ENCODE measurements around the gene SNN.

Gene SNN

GRCh38 chr16:11689031-11689840 lies 21.0 kb downstream of the SNN start:
- Histone ChIP-seq H3K27ac (peak overlapping the region in 9 of 21 experiments; percentile 0 to 57 (median 26)), H3K4me3 (no peak overlapping the region)

- H3K4me3 ChIP-seq = no peak overlapping the region
- H3K27ac ChIP-seq = no peak overlapping the region
Measured at GRCh38 chr16:11691235-11691634, 23.0 kb downstream of the SNN start.

GRCh38 chr16:11691771-11692170 lies 23.5 kb downstream of the SNN start:
- no peak overlapping the region for H3K4me3 ChIP-seq
- H3K27ac ChIP-seq = no peak overlapping the region

- Histone ChIP-seq H3K27ac (no peak overlapping the region), H3K4me3 (no peak overlapping the region)
Measured at GRCh38 chr16:11692171-11692570, 23.9 kb downstream of the SNN start.

GRCh38 chr16:11692651-11693050 lies 24.4 kb downstream of the SNN start:
- no peak overlapping the region for H3K27ac ChIP-seq

GRCh38 chr16:11696266-11697012 lies 28.2 kb downstream of the SNN start:
- no peak overlapping the region for H3K27ac ChIP-seq
- no peak overlapping the region for H3K4me3 ChIP-seq

More at GRCh38 chr16:11692651-11693050, 24.4 kb downstream of the SNN start:
- H3K4me3 ChIP-seq = no peak overlapping the region

- Histone ChIP-seq H3K27ac (no peak overlapping the region), H3K4me3 (no peak overlapping the region)
Measured at GRCh38 chr16:11697319-11697718, 29.1 kb downstream of the SNN start.

GRCh38 chr16:11698271-11698689 lies 30.0 kb downstream of the SNN start:
- Histone ChIP-seq H3K4me3 (no peak overlapping the region), H3K27ac (no peak overlapping the region)

- Histone ChIP-seq H3K4me3 (no peak overlapping the region), H3K27ac (no peak overlapping the region)
Measured at GRCh38 chr16:11699234-11699894, 31.1 kb downstream of the SNN start.

- H3K4me3 ChIP-seq = no peak overlapping the region
- no peak overlapping the region for H3K27ac ChIP-seq
Measured at GRCh38 chr16:11700264-11701029, 32.2 kb downstream of the SNN start.

GRCh38 chr16:11705311-11706025 lies 37.2 kb downstream of the SNN start:
- H3K4me3 ChIP-seq = no peak overlapping the region
- H3K27ac ChIP-seq = no peak overlapping the region

GRCh38 chr16:11706180-11706742 lies 38.0 kb downstream of the SNN start:
- Histone ChIP-seq H3K4me3 (no peak overlapping the region), H3K27ac (no peak overlapping the region)

GRCh38 chr16:11707679-11708197 lies 39.5 kb downstream of the SNN start:
- H3K27ac ChIP-seq = no peak overlapping the region
- no peak overlapping the region for H3K4me3 ChIP-seq

GRCh38 chr16:11708421-11708820 lies 40.2 kb downstream of the SNN start:
- Histone ChIP-seq H3K27ac (no peak overlapping the region), H3K4me3 (no peak overlapping the region)

GRCh38 chr16:11711662-11712061 lies 43.4 kb downstream of the SNN start:
- no peak overlapping the region for H3K4me3 ChIP-seq
- no peak overlapping the region for H3K27ac ChIP-seq

- H3K4me3 ChIP-seq = no peak overlapping the region
- no peak overlapping the region for H3K27ac ChIP-seq
Measured at GRCh38 chr16:11712122-11712521, 43.9 kb downstream of the SNN start.

- Histone ChIP-seq H3K4me3 (no peak overlapping the region), H3K27ac (no peak overlapping the region)
Measured at GRCh38 chr16:11715246-11715947, 47.1 kb downstream of the SNN start.

- Histone ChIP-seq H3K4me3 (no peak overlapping the region), H3K27ac (peak overlapping the region in 1 of 21 experiments; percentile 7)
Measured at GRCh38 chr16:11716336-11716735, 48.1 kb downstream of the SNN start.
